T-helper 22 cell (primary cell): ENCODE data around the gene ZMAT3.
"Not testable (repeated sequence)": the region's sequence is repeated elsewhere in the genome, so short reads cannot be mapped to it uniquely, and the experiment has no call there.

Experiments
- DNase-seq: peaks from one replicate; pipeline ENCODE4 v3.0.0-alpha.2; 2020; ENCODE audit warnings: low read depth

ZMAT3 gene

GRCh38 chr3:179071323-179072099 lies at the start of gene ZMAT3:
Gene ZMAT3 (minus strand): TSS chr3:179071809. CDS start chr3:179067752, 4,057 bp downstream.
- peak; percentile 79 for DNase-seq

GRCh38 chr3:179116816-179117215 lies 45.2 kb upstream of the ZMAT3 start:
- DNase-seq, result no peak

- DNase-seq, result not testable (repeated sequence)
Observed at GRCh38 chr3:179115444-179115843, 43.8 kb upstream of the ZMAT3 start.

GRCh38 chr3:179113903-179114302 lies 42.3 kb upstream of the ZMAT3 start:
- no peak for DNase-seq

GRCh38 chr3:179108086-179108485 lies 36.5 kb upstream of the ZMAT3 start:
- DNase-seq, result no peak

- DNase-seq, result no peak
Observed at GRCh38 chr3:179107617-179108016, 36.0 kb upstream of the ZMAT3 start.

- DNase-seq, result no peak
Observed at GRCh38 chr3:179105881-179106280, 34.3 kb upstream of the ZMAT3 start.

- no peak for DNase-seq
Observed at GRCh38 chr3:179100652-179101051, 29.0 kb upstream of the ZMAT3 start.

GRCh38 chr3:179098388-179099077 lies 26.9 kb upstream of the ZMAT3 start:
- DNase-seq, result no peak

- no peak for DNase-seq
Observed at GRCh38 chr3:179093807-179094206, 22.2 kb upstream of the ZMAT3 start.

- DNase-seq, result no peak
Observed at GRCh38 chr3:179091113-179091512, 19.5 kb upstream of the ZMAT3 start.

- no peak for DNase-seq
Observed at GRCh38 chr3:179088306-179088705, 16.7 kb upstream of the ZMAT3 start.

GRCh38 chr3:179083977-179084376 lies 12.4 kb upstream of the ZMAT3 start:
- DNase-seq, result no peak

GRCh38 chr3:179082416-179082815 lies 10.8 kb upstream of the ZMAT3 start:
- no peak for DNase-seq

- DNase-seq, result no peak
Observed at GRCh38 chr3:179081885-179082284, 10.3 kb upstream of the ZMAT3 start.

GRCh38 chr3:179079537-179079936 lies 7.9 kb upstream of the ZMAT3 start:
- DNase-seq, result no peak

GRCh38 chr3:179076243-179077027 lies 4.8 kb upstream of the ZMAT3 start:
- no peak for DNase-seq

- DNase-seq, result no peak
Observed at GRCh38 chr3:179074656-179075055, 3.0 kb upstream of the ZMAT3 start.

- DNase-seq, result no peak
Observed at GRCh38 chr3:179073816-179074215, 2.2 kb upstream of the ZMAT3 start.

- DNase-seq, result peak; percentile 17
Observed at GRCh38 chr3:179072100-179072438, 460 bp upstream of the ZMAT3 start.

GRCh38 chr3:179071027-179071322 lies 634 bp downstream of the ZMAT3 start:
- no peak for DNase-seq

- no peak for DNase-seq
Observed at GRCh38 chr3:179069762-179070390, 1.7 kb downstream of the ZMAT3 start.
